Naive B cell (primary cell): ENCODE data around the gene SDSL. TPM values are rescaled to one million over a fixed set of nuclear protein-coding genes. Genes with fewer than 3 reads are reported as not detected.

Experiments used
- ATAC-seq, 2 donors: fragments of 150-1000 bp; cut with Tn5 transposase; 2 replicates each; pipeline ENCODE4 v1.10.0; 2021; ENCODE audit warnings: low read depth in 2 of 2, mild to moderate bottlenecking in 2 of 2, moderate library complexity in 2 of 2
- DNase-seq: peaks from one replicate; pipeline ENCODE4 v3.0.0; 2022
- H3K27ac Mint-ChIP-seq, 6 donors: one replicate each; pipeline ENCODE4 v1.8.0; 2020 to 2022; ENCODE audit warnings: mild to moderate bottlenecking in 6 of 6, mixed read lengths in 6 of 6, moderate library complexity in 5 of 6, inconsistent platforms in 2 of 6
- H3K27me3 Mint-ChIP-seq, 3 donors: one replicate each; pipeline ENCODE4 v1.8.0; 2021 to 2022; ENCODE audit warnings: mixed read lengths in 3 of 3, mild to moderate bottlenecking in 1 of 3
- H3K36me3 Mint-ChIP-seq, 2 donors: one replicate each; pipeline ENCODE4 v1.8.0; 2020 to 2022; ENCODE audit warnings: mixed read lengths in 2 of 2, inconsistent platforms in 1 of 2, mild to moderate bottlenecking in 1 of 2
- H3K4me1 Mint-ChIP-seq, 3 donors: one replicate each; pipeline ENCODE4 v1.8.0; 2020 to 2022; ENCODE audit warnings: mixed read lengths in 3 of 3, inconsistent platforms in 1 of 3, mild to moderate bottlenecking in 1 of 3, moderate library complexity in 1 of 3
- H3K4me3 Mint-ChIP-seq, 8 donors: one replicate each; pipeline ENCODE4 v1.8.0; 2020 to 2022; ENCODE audit warnings: mild to moderate bottlenecking in 8 of 8, mixed read lengths in 8 of 8, moderate library complexity in 8 of 8, inconsistent platforms in 2 of 8
- H3K9me3 Mint-ChIP-seq, 7 donors: one replicate each; pipeline ENCODE4 v1.8.0; 2020 to 2022; ENCODE audit warnings: mixed read lengths in 7 of 7, mild to moderate bottlenecking in 5 of 7, inconsistent platforms in 2 of 7, moderate library complexity in 1 of 7
- polyA plus RNA-seq, 6 donors: library from polyadenylated mRNA; unstranded; fragments of 300-500 nt; fragmentation: Illumina TruSeq; gene quantifications; one replicate each; pipeline ENCODE4 v1.2.3, GENCODE V29; 2021; ENCODE audit warnings: low read depth in 6 of 6

SDSL gene
- polyA plus RNA-seq, 6 donors from 2014 or later, result 0.27 to 0.68 TPM; not detected in 4

- ATAC-seq, result no peak
Observed at GRCh38 chr12:113471619-113472171, 49.5 kb downstream of the SDSL start, which contains the start of gene LHX5. LHX5 (minus strand) TSS chr12:113471871; CDS start chr12:113471498, 373 bp downstream.

GRCh38 chr12:113472191-113473121, 50.3 kb downstream of the SDSL start:
- Mint-ChIP-seq H3K36me3 (peaks cover 0 to 4% of the 10 kb centered on the region in 2 donors), H3K27ac (no peak overlapping the region), H3K4me1 (peaks cover 19 to 31% (median 25%) of the 10 kb centered on the region in 3 donors), H3K9me3 (peaks cover 0 to 2% (median 0%) of the 10 kb centered on the region in 7 donors), H3K27me3 (peaks cover 56 to 86% (median 70%) of the 10 kb centered on the region in 3 donors), H3K4me3 (no peak overlapping the region)
- ATAC-seq (no peak), DNase-seq (no peak)

More at GRCh38 chr12:113471619-113472171, 49.5 kb downstream of the SDSL start, which contains the start of gene LHX5:
- Mint-ChIP-seq H3K4me3 (peak within 1 kb of the TSS in 3 of 8 donors; percentile 9 to 38 (median 25)), H3K36me3 (peaks cover 0 to 7% of the 10 kb centered on the region in 2 donors), H3K27ac (peak within 1 kb of the TSS in 1 of 6 donors; percentile 4), H3K27me3 (peaks cover 56 to 89% (median 68%) of the 10 kb centered on the region in 3 donors), H3K4me1 (peaks cover 22 to 32% (median 29%) of the 10 kb centered on the region in 3 donors), H3K9me3 (peaks cover 0 to 5% (median 0%) of the 10 kb centered on the region in 7 donors)
- DNase-seq, result no peak

GRCh38 chr12:113473400-113473799, 51.2 kb downstream of the SDSL start:
- H3K27me3 Mint-ChIP-seq, result peaks cover 62 to 87% (median 77%) of the 10 kb centered on the region in 3 donors
- H3K4me1 Mint-ChIP-seq, result peaks cover 19 to 32% (median 24%) of the 10 kb centered on the region in 3 donors
- DNase-seq (no peak), ATAC-seq (no peak)
- H3K9me3 Mint-ChIP-seq, result peaks cover 0 to 3% (median 0%) of the 10 kb centered on the region in 7 donors
- peak overlapping the region in 3 of 8 donors; percentile 0 to 8 (median 1) for H3K4me3 Mint-ChIP-seq
- no peak overlapping the region for H3K27ac Mint-ChIP-seq
- peaks cover 0 to 4% of the 10 kb centered on the region in 2 donors for H3K36me3 Mint-ChIP-seq

- H3K27ac Mint-ChIP-seq, result peak overlapping the region in 1 of 6 donors; percentile 4
- ATAC-seq (no peak), DNase-seq (no peak)
- peaks cover 19 to 28% (median 22%) of the 10 kb centered on the region in 3 donors for H3K4me1 Mint-ChIP-seq
- peak overlapping the region in 7 of 8 donors; percentile 23 to 88 (median 48) for H3K4me3 Mint-ChIP-seq
- H3K9me3 Mint-ChIP-seq, result peaks cover 0 to 3% (median 0%) of the 10 kb centered on the region in 7 donors
- H3K36me3 Mint-ChIP-seq, result peaks cover 3 to 4% of the 10 kb centered on the region in 2 donors
- peaks cover 60 to 87% (median 77%) of the 10 kb centered on the region in 3 donors for H3K27me3 Mint-ChIP-seq
Observed at GRCh38 chr12:113473942-113474341, 51.8 kb downstream of the SDSL start.

- ATAC-seq (no peak), DNase-seq (no peak)
- Mint-ChIP-seq H3K27ac (peak overlapping the region in 1 of 6 donors; percentile 71), H3K4me3 (peak overlapping the region in 7 of 8 donors; percentile 7 to 88 (median 75)), H3K27me3 (peaks cover 66 to 87% (median 77%) of the 10 kb centered on the region in 3 donors), H3K4me1 (peaks cover 19 to 31% (median 30%) of the 10 kb centered on the region in 3 donors), H3K36me3 (peaks cover 4 to 11% of the 10 kb centered on the region in 2 donors), H3K9me3 (peaks cover 0 to 9% (median 5%) of the 10 kb centered on the region in 7 donors)
Observed at GRCh38 chr12:113474635-113475436, 52.7 kb downstream of the SDSL start.

- no peak for DNase-seq
- ATAC-seq, result no peak
- peaks cover 0 to 15% (median 7%) of the 10 kb centered on the region in 7 donors for H3K9me3 Mint-ChIP-seq
- H3K27me3 Mint-ChIP-seq, result peaks cover 67 to 87% (median 79%) of the 10 kb centered on the region in 3 donors
- no peak overlapping the region for H3K27ac Mint-ChIP-seq
- H3K4me3 Mint-ChIP-seq, result no peak overlapping the region
- H3K36me3 Mint-ChIP-seq, result peaks cover 4 to 19% of the 10 kb centered on the region in 2 donors
- peaks cover 19 to 37% (median 30%) of the 10 kb centered on the region in 3 donors for H3K4me1 Mint-ChIP-seq
Observed at GRCh38 chr12:113475451-113476175, 53.4 kb downstream of the SDSL start.

GRCh38 chr12:113476176-113476986, 54.2 kb downstream of the SDSL start:
- Mint-ChIP-seq H3K4me1 (peaks cover 19 to 37% (median 30%) of the 10 kb centered on the region in 3 donors), H3K4me3 (no peak overlapping the region), H3K36me3 (peaks cover 4 to 19% of the 10 kb centered on the region in 2 donors), H3K27me3 (peaks cover 70 to 90% (median 87%) of the 10 kb centered on the region in 3 donors), H3K9me3 (peaks cover 0 to 19% (median 7%) of the 10 kb centered on the region in 7 donors), H3K27ac (no peak overlapping the region)
- DNase-seq (no peak), ATAC-seq (no peak)

- H3K27me3 Mint-ChIP-seq, result peaks cover 74 to 92% (median 87%) of the 10 kb centered on the region in 3 donors
- H3K9me3 Mint-ChIP-seq, result peaks cover 0 to 25% (median 10%) of the 10 kb centered on the region in 7 donors
- peaks cover 4 to 19% of the 10 kb centered on the region in 2 donors for H3K36me3 Mint-ChIP-seq
- no peak for ATAC-seq
- peak overlapping the region in 3 of 6 donors; percentile 32 to 85 (median 44) for H3K27ac Mint-ChIP-seq
- peaks cover 16 to 37% (median 28%) of the 10 kb centered on the region in 3 donors for H3K4me1 Mint-ChIP-seq
- H3K4me3 Mint-ChIP-seq, result no peak overlapping the region
- DNase-seq, result no peak
Observed at GRCh38 chr12:113477171-113477841, 55.1 kb downstream of the SDSL start.

GRCh38 chr12:113477842-113478215, 55.6 kb downstream of the SDSL start:
- ATAC-seq (no peak), DNase-seq (no peak)
- peaks cover 4 to 19% of the 10 kb centered on the region in 2 donors for H3K36me3 Mint-ChIP-seq
- peaks cover 79 to 92% (median 87%) of the 10 kb centered on the region in 3 donors for H3K27me3 Mint-ChIP-seq
- H3K9me3 Mint-ChIP-seq, result peaks cover 0 to 29% (median 10%) of the 10 kb centered on the region in 7 donors
- peaks cover 12 to 37% (median 26%) of the 10 kb centered on the region in 3 donors for H3K4me1 Mint-ChIP-seq
- peak overlapping the region in 2 of 8 donors; percentile 48 to 65 for H3K4me3 Mint-ChIP-seq
- H3K27ac Mint-ChIP-seq, result peak overlapping the region in 1 of 6 donors; percentile 32

- DNase-seq, result no peak
- H3K4me3 Mint-ChIP-seq, result peak overlapping the region in 2 of 8 donors; percentile 48 to 65
Observed at GRCh38 chr12:113478351-113479011, 56.3 kb downstream of the SDSL start.

More at GRCh38 chr12:113478351-113479011, 56.3 kb downstream of the SDSL start:
- Mint-ChIP-seq H3K27me3 (peaks cover 80 to 92% (median 87%) of the 10 kb centered on the region in 3 donors), H3K36me3 (peaks cover 4 to 19% of the 10 kb centered on the region in 2 donors), H3K27ac (peak overlapping the region in 2 of 6 donors; percentile 2 to 96), H3K4me1 (peaks cover 8 to 31% (median 21%) of the 10 kb centered on the region in 3 donors), H3K9me3 (peaks cover 0 to 36% (median 10%) of the 10 kb centered on the region in 7 donors)
- ATAC-seq, result no peak
